22Rv1 (cell line): Measurements from ENCODE around the gene ZNF343.

Source experiments
- H3K27ac ChIP-seq: fragments of 450-650 bp; 2 replicates; pipeline ENCODE4 v1.5.1; 2017
- CTCF ChIP-seq: fragments of 450-650 bp; IDR thresholded peaks from 2 replicates; pipeline ENCODE4 v1.5.1; 2017; ENCODE audit warnings: mild to moderate bottlenecking
- ZFX ChIP-seq: fragments of 450-650 bp; IDR thresholded peaks from 2 replicates; pipeline ENCODE4 v1.6.1; 2017; ENCODE audit warnings: antibody characterized with exemption, borderline replicate concordance

ZNF343 gene

GRCh38 chr20:2508631-2509467, at the start of gene ZNF343:
Gene ZNF343 (minus strand): TSS chr20:2508915. CDS start chr20:2493895, 15,020 bp downstream.
- H3K27ac ChIP-seq, result peak within 1 kb of the TSS; percentile 62
- no peak; the same call in 1 of the 2 replicates for TF ChIP-seq CTCF
- no peak for TF ChIP-seq ZFX

DNA sequence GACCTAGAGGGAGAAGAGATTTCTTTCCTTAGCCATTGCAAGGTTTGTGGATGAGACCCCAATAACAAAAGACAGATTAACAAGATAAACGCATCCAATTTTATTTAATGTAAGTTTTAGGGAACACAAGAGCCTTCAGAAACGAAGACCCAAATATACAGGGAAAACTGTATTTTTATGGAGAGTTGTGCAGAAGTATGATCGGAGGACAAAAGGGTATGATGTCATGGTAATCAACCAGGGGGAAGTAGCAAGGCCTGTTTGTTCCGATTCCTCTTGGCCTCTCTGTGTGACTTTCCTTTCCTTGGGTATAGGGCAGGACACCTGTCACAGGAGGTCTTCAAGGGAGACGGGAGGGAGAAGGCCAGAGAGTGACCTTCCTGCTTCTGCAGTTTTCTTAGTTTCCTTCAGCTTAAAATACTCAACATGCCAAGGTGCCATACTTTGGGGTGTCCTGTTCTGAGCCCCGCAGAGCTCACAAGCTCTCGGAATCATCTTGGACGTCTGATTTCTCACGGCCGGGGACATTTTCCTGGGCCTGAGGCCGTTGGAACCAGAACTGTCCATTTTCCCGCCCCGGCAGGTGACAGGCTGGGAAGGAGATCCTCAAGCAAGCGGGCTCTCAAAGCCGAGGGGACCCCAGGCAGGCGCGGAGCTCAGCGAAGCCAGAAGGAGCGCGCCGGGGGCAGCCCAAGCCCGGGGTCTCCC, 49.3 kb upstream of the ZNF343 start:
- TF ChIP-seq ZFX, result no peak
- no peak for TF ChIP-seq CTCF
- H3K27ac ChIP-seq, result no peak overlapping the region

DNA sequence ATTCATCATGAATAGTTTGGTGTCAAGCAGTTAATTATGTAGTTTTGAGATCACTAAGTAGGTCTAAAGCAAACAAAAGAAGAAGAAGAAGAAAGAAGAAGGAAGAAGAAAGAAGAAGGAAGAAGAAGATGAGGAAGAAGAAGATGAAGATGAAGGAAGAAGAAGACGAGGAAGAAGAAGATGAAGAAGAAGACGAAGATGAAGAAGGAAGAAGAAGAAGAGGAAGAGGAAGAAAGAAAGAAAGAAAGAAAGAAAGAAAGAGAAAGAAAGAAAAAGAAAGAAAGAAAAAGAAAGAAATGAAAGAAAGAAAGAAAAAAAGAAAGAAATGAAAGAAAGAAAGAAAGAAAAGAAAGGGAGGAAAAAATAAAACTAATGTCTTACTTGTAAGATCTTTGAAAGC, 36.9 kb upstream of the ZNF343 start:
- TF ChIP-seq CTCF (no peak), ZFX (no peak)
- H3K27ac ChIP-seq, result no peak overlapping the region

GRCh38 chr20:2544211-2544610, 35.5 kb upstream of the ZNF343 start:
- TF ChIP-seq CTCF, result no peak
- TF ChIP-seq ZFX, result no peak
- H3K27ac ChIP-seq, result no peak overlapping the region

DNA sequence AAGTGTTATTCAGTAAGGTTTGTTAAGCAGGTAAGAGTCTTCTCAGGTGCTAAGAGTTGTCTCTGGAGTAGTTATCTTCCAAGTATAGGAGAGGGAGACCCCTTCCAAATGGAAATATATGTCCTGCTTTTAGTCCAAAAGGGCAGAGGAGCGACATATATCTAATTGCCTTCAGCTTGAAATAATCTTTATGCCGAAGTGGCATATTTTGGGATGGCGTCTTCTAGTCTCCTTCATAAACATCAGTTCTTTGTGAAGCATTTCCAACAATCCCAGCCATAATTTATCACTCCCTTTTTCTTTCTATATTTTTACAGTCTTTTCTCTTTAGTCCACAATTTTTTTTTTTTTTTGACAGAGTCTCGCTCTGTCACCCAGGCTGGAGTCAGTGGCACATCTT, 33.6 kb upstream of the ZNF343 start:
- no peak overlapping the region for H3K27ac ChIP-seq
- TF ChIP-seq ZFX (no peak), CTCF (no peak)

- TF ChIP-seq ZFX (no peak), CTCF (no peak)
- no peak overlapping the region for H3K27ac ChIP-seq
Observed at GRCh38 chr20:2541940-2542339, 33.2 kb upstream of the ZNF343 start.
